ENCODE measurements around the gene MRPL58. TPM values are rescaled to one million over a fixed set of nuclear protein-coding genes. Genes with fewer than 3 reads are reported as not detected.

Gene MRPL58
- total RNA-seq, 1 experiment from 2014 or later = 41.0 TPM

DNA sequence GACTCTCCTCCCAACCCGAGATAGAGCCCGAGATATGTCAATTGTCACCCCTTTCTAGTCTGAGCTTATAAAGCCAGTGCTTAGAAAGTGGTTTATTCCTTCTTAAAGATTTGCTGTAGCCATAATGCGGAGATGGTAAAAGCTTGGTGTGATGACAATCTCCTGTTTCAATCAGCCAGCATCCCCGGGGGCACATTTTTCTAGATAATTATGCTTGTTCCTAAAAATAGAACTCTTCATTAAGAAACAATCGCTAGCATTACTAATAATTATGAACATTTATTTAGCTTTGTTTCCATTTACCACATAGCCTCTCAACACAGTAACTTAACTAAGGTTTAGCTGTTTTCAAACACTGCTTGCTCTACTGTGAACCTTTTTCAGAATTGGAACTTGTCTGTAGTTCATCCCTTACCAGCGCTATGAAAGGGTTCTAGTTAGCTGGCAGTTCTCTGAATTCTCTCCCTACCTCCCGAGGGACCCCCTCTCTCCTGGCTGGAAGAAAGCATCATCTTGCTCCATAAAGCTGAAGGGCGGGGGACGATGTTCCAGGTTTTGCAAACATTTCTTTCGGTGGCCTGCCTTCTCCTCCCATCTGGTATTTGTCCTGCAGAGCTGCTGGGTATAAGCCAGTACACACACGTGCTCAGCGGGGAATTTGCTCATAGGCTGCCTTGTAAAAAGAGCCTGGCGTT, 922 bp upstream of the MRPL58 start:
- Histone ChIP-seq H3K4me2 (ENCODE audit: insufficient read depth, insufficient read length, low read length) (peak overlapping the region; percentile 97), H3K9ac (ENCODE audit: extremely low read depth, insufficient read length, low read length) (peak overlapping the region; percentile 59), H2BK20ac (ENCODE audit: low read depth, low read length, poor library complexity, severe bottlenecking) (no peak overlapping the region), H3K4me1 (ENCODE audit: insufficient read depth, low read length) (no peaks in the 10 kb centered on the region; the same call in 1 of the 2 replicates), H3K18ac (ENCODE audit: insufficient read length, low read depth, low read length) (no peak overlapping the region), H3K27ac (ENCODE audit: insufficient read length, low read depth, low read length) (peak overlapping the region; percentile 63), H3K79me2 (ENCODE audit: insufficient read depth, low read length) (no peaks in the 10 kb centered on the region), H3K56ac (ENCODE audit: insufficient read length, low read depth, low read length) (no peak overlapping the region), H3K79me1 (ENCODE audit: insufficient read depth, low read depth, low read length, poor library complexity, severe bottlenecking) (no peaks in the 10 kb centered on the region), H2BK15ac (ENCODE audit: low read depth, low read length) (no peak overlapping the region), H4K8ac (replicated peaks; ENCODE audit: insufficient read length, low read depth, low read length) (no peak overlapping the region), H3T11ph (ENCODE audit: low read length) (no peak overlapping the region), H2BK12ac (ENCODE audit: insufficient read length, low read depth, low read length) (no peak overlapping the region), H2AK5ac (ENCODE audit: insufficient read length, low read length) (no peak overlapping the region), H3K9me3 (ENCODE audit: control insufficient read depth, low read depth, low read length) (no peaks in the 10 kb centered on the region), H2BK120ac (ENCODE audit: low read depth, low read length, poor library complexity, severe bottlenecking) (no peak overlapping the region), H3K27me3 (ENCODE audit: insufficient read depth, low read length) (no peaks in the 10 kb centered on the region), H4K5ac (ENCODE audit: insufficient read length, low read depth, low read length) (no peak overlapping the region), H4K20me1 (ENCODE audit: control insufficient read depth, insufficient read depth, insufficient read length) (no peaks in the 10 kb centered on the region), H3K23ac (ENCODE audit: insufficient read length, low read depth, low read length) (no peak overlapping the region), H3K4ac (ENCODE audit: low read depth, low read length) (no peak overlapping the region), H3K23me2 (ENCODE audit: insufficient read length, low read depth, low read length, poor library complexity, severe bottlenecking) (peaks cover 10% of the 10 kb centered on the region), H2AFZ (ENCODE audit: low read length) (no peak overlapping the region), H4K91ac (ENCODE audit: insufficient read length, low read depth, low read length) (no peak overlapping the region), H3K14ac (ENCODE audit: insufficient read depth, low read length) (peak overlapping the region; percentile 60; the same call in 1 of the 2 replicates), H2BK5ac (ENCODE audit: insufficient read length, low read length) (no peak overlapping the region)
- Mint-ChIP-seq H3K27me3 (ENCODE audit: low read depth) (peaks cover 2% of the 10 kb centered on the region), H3K9me3 (no peaks in the 10 kb centered on the region), H3K27ac (peak overlapping the region; percentile 66 to 98 (median 96); a peak in 6 of 7 replicates), H3K4me3 (peak overlapping the region; percentile 87), H3K4me1 (peaks cover 23 to 25% of the 10 kb centered on the region in 2 experiments), H3K36me3 (ENCODE audit: insufficient read depth in 1 of 3, low read depth in 3 of 3) (peaks cover 4 to 13% (median 4%) of the 10 kb centered on the region in 3 experiments; a peak in 4 of 7 replicates)
- TF ChIP-seq, protein P1, sequence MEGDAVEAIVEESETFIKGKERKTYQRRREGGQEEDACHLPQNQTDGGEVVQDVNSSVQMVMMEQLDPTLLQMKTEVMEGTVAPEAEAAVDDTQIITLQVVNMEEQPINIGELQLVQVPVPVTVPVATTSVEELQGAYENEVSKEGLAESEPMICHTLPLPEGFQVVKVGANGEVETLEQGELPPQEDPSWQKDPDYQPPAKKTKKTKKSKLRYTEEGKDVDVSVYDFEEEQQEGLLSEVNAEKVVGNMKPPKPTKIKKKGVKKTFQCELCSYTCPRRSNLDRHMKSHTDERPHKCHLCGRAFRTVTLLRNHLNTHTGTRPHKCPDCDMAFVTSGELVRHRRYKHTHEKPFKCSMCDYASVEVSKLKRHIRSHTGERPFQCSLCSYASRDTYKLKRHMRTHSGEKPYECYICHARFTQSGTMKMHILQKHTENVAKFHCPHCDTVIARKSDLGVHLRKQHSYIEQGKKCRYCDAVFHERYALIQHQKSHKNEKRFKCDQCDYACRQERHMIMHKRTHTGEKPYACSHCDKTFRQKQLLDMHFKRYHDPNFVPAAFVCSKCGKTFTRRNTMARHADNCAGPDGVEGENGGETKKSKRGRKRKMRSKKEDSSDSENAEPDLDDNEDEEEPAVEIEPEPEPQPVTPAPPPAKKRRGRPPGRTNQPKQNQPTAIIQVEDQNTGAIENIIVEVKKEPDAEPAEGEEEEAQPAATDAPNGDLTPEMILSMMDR (conservative IDR thresholded peaks at IDR 0.05) = no peak
- DNase-seq = no peak
- WGBS (ENCODE audit: extremely low coverage, insufficient read length, low lambda C conversion rate) = no CpG with 5 or more reads among the region's 13 CpGs
